ENCODE results near the gene MORN3.

MORN3 gene

GRCh38 chr12:121602766-121603165, 66.7 kb downstream of the MORN3 start:
- no peak for TF ChIP-seq CTCF (IDR thresholded peaks at IDR 0.05; ENCODE audit: low read depth, low read length)
- H3K4me1 ChIP-seq = no peaks in the 10 kb centered on the region
- H3K9me3 ChIP-seq = no peaks in the 10 kb centered on the region
- H3K4me3 ChIP-seq (ENCODE audit: low read depth, low read length) = no peak overlapping the region
- no peaks in the 10 kb centered on the region for H3K27me3 ChIP-seq
- no peaks in the 10 kb centered on the region for H3K36me3 ChIP-seq
- no peak for DNase-seq

GRCh38 chr12:121600702-121601336, 68.6 kb downstream of the MORN3 start:
- H3K4me3 ChIP-seq (ENCODE audit: low read depth, low read length) = no peak overlapping the region
- DNase-seq = no peak
- H3K36me3 ChIP-seq = no peaks in the 10 kb centered on the region
- no peaks in the 10 kb centered on the region for H3K4me1 ChIP-seq
- no peaks in the 10 kb centered on the region for H3K27me3 ChIP-seq
- TF ChIP-seq CTCF (IDR thresholded peaks at IDR 0.05; ENCODE audit: low read depth, low read length) = no peak
- no peaks in the 10 kb centered on the region for H3K9me3 ChIP-seq

Measured in BE2C (cell line).